Stimulated activated CD8-positive, alpha-beta memory T cell treated with anti-CD3 and anti-CD28 coated beads, Interleukin-12 subunit alpha, Interleukin-12 subunit beta, amount 100 ng/mL, for 24 hours (primary cell): ENCODE data around the gene ZNF608.

Experiments
- DNase-seq: peaks from one replicate; pipeline ENCODE4 v3.0.0-alpha.2; 2020; ENCODE audit errors: extremely low read depth

The ZNF608 gene

DNA sequence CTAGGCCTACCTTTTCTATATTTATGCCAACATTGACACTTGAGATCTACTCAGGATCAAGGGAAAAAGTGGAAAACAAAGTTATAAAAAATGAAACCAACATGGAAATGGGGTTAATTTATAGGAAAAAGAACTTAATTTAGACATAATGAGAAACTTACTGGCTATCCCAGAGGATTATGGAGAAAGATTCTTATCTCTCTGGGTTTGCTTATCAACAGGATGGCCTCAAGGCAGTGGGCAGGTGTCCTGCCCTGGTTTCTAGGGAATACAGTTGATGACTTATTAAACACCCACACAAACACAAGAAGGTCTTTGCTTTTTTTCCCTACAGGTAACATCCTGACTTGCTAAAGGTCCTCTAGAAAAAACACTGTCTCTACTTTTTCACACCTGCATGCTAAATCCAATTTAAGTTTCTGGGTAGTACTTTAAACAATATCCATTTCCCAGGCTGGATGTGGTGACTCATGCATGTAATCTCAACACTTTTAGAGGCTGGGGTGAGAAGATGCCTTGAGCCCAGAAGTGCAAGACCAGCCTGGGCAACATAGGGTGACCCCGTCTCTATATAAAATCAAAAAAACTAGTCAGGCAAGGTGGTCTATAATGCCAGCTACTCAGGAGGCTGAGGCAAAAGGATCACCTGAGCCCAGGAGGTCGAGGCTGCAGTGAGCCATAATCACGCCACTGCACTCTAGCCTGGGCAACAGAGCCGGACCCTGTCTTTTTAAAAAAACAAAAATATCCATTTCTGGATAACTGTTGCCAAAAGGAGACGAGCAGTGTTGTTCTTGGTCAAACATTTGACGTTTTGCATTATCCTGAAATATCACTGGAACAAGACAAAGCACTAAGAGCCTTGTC is 6.6 kb upstream of the ZNF608 start:
- no peak for DNase-seq

DNA sequence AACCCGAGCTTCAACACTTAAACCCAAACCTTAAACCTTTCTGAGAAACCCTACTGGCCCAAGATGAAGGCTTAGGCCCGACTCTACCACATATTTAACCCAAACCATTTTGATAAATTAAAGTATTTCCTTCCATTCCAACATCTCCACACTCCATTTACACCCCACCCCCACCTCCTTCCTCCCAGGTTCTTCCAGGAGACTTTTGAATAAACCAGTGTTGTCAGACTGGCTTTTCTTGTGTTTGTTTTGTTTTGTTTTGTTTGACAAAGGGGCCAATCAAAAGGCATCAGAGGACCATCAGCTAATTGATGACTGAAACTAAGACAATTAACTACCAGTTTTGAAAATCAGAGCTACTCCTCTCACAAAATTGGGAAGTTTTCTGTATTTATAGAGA is 4.6 kb upstream of the ZNF608 start:
- DNase-seq: no peak

DNA sequence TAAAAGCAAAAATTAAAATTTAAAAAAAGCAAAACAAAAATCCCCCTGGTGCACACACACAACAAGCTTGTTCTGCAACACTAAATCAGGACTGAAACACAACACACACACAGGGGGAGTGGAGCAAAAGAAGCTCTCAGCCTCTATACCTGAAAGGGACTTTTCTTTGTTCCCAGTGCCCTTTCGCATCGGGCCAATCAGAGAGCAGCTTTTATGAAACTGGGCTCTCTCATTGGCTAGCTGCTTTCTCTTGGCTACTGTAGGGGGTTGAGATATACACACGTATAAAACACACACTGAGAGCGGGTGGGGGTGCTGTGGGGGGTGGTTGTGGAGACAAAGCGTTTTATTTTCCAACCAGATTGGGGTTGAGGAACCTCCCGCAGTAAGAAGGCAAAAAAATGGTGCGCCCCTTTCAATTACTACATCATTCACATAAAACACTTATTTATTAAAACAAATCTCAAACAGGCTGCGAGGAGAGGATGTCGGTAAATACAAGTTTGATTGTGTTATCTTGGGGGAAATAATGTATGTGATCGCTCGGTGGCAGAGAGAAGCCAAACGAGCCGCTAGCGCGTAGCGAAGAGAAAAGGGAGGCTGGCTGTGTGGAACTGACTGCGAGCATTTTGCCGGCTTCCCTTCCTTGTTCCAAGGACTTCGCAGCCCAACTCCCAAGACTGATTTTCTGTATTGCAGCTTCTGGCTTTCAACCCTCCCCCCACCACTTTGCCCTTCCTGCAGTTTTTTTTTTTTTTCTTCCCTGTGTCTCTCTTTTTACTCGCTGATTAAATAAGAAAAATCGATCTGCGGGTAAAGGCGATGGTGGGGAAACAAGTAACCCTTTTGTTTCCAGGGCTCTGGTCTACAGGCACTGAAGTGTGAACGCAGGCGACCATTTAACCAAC is 2.5 kb upstream of the ZNF608 start:
- no peak for DNase-seq

DNA sequence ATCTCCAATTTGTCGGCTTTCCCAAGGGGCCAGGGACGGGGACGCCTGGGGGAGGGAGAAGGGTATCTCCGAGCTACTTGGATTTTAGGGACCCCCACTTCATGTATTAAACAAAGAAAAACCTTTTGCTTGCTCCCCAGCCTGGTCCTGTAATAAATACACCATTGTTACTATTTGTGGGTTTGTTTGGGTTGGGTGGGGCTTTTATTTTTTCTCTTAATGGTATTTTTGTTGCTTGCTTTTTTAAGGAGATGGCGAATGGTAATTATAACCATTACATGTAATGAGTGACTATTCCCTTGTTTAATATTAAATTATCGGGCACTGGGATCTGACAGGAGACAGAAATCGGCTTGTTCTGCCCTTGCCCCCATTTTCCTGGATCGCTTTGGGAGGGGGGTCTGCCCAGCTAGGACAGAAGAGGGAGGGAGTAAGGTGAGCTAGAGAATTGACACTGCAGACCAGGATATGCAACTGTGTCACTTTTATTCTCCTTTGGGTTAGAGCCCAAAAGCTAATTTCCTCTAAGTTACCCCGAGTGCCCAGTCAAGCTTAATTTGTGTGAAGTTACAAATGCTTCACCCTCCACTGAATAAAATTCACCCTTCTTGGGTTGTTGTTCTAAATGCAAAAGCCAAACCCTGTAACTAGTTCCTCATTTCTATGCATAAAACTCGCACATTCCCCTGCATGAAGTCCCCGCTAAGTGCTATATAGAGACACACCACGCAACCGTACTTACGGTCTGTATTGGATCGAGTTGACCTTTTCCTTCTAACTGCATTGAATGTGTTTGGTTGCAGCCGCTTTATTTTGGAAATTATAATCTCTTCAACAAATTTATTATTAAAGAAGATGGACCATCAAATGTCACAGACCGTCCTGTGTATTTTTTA is 1.6 kb upstream of the ZNF608 start:
- DNase-seq: no peak

- DNase-seq: no peak
Observed at GRCh38 chr5:124746916-124747790, 714 bp upstream of the ZNF608 start.

GRCh38 chr5:124745007-124745927 is 1.2 kb downstream of the ZNF608 start:
- no peak for DNase-seq

DNA sequence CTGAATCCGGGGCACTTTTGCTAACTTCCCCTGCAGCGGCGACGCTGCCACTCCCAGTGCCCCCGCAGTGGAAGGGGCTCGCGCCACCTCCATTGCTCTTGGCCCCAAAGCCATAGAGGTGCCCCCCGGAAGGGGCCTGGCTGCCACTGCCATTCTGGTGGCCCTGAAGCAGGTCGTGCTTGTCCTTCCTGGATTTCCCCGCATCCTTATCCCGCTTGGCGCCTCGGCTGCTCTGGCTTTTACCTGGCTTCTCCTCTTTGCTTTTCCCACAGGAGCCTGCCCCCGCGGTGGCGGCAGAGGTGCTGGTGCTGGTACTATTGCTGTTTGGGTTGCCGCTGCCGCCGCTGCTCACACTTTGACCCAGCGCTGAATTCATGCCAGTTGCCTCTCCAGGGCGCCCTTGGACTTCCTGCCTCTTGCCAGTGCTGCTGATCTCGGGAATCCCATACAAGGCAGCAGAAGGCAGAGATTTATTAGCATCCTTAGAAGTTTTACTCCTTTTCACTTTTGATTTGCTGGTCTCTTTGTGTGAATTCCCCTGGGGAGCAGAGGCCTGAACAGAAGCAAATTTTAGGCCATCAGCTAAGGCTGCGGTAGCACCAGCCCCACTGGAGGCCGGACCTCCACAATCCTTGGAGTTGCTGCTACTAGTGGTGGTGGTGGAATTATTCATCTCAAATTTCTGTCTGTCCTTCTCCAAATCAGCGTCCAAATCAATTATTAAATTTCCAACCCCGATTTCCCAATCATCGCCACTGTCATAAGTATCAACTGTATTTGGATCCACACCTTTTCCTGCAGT is 2.1 kb downstream of the ZNF608 start:
- DNase-seq: no peak

GRCh38 chr5:124743602-124744169 is 2.8 kb downstream of the ZNF608 start:
- no peak for DNase-seq

- DNase-seq: no peak
Observed at GRCh38 chr5:124742983-124743601, 3.3 kb downstream of the ZNF608 start.

DNA sequence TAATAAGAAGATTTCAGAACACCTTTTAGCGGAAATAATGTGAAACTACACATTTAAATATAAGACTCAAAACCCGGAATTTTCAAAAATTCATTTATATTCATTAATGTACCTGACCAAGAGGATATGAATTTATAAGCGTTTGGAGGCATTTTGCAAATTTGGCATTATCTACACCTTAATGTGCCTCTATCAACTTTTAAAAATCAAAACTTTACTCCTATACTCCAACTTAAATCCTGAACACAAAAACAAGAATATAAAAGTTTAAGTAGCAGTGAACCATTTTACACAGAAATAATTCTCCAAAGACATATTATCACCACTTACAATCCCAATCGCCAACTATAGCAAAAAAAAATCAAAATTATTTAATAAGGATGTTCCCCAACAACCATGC is 3.9 kb downstream of the ZNF608 start:
- DNase-seq: no peak

GRCh38 chr5:124741711-124742496 is 4.5 kb downstream of the ZNF608 start:
- DNase-seq: no peak

DNA sequence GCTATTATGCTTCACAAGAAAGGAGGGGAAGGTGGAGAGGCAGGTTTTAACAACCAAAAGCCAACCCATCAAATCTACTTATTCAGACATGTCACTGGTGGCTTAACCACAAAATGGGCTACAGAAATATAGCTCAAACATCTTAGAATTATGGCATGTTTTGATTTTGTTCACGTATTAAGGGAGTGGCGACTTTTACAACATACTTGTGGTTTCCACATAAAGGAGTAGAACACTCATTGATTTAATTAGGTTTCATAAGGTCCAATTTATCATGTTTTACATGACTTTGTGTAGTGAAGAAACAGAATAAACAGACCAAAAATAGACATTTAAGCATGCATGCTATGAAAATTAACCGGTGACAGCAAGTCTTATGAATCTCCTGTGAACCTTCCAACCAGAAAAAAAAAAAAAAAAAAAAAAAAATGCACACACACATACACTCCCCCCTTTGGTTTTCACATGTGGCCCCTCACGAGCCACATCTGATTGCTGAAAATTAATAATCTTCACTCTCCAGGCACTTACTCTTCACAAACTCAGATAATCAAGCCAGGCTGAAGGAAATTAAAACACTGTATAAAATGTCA is 5.4 kb downstream of the ZNF608 start:
- no peak for DNase-seq

GRCh38 chr5:124740071-124740470 is 6.4 kb downstream of the ZNF608 start:
- DNase-seq: no peak

DNA sequence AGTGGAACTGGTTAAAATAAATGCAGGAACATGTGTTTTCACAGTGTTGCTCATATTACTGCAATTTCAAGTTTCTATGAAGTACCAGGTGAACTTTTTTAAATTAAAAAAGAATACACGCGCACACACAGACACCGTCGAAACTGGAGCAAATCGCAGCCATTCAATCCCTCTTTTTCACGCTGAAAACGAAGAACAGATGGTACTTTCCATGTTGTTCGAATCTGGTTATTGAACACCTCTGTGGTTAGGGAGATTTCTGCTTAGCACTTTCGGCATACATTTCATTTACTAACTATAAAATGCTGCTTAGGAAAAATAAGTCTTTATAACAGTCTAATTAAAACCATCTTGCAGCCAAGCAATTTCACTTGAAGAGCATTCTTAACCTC is 6.8 kb downstream of the ZNF608 start:
- DNase-seq: no peak

DNA sequence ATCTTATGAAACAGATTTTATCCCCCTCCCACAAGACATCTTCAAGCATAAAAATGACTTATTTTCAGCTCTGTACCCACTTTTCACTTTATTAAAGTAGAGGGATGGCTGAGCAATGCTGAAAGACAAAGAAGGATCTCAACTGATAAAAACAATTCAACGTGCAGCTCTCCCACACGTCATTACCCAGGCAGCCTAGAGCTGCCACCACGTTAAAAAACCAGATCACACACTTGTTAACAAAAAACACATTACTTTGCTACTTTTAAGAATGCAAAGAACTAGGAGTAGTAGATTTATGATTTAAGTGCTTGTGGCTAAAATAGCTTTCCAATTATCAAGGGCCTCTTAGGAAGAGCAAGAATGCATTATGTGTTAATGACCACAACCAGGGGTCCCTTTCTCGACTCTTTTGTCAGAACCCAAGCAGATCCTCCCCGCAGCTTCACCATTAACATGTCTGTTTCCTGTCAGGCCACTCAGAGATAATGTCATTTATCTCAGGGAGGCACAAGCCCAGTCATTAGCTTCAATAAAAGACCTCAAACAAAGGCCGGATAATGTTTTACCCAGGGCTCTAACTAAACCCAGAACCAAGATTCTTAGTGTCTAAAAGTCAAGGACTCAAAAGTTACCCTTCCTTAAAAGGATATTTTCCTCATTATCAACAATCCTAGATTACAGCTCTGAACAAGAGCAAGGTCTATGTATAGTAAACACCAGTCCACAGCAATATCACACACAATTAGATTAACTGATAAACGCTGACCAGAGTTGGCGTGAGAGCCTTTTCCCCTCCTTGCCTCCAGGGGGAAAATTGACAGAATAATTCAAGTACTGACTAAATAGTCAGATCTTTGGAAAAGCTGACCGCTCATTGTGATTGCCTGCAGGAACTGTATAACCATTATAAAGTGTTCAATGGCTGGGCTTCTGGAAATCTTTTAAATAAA is 7.5 kb downstream of the ZNF608 start:
- no peak for DNase-seq

DNA sequence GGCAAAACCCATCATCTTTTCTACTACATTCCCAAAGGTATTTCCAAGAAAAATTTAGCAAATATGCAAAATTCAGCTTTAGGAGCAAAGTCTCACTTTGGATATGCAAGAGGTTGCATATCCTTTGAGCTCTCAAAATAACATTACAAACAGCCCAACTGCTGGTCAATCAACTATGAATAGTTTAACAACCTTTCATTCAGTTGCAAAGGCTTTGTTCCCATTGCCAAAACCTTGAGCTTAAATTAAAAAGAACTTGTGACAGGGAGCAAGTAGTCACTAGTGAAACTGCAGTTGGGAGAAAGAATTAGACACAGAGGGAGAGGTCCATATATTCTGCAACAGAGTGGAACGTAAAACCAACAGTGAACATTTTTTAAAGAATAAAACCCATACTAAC is 8.8 kb downstream of the ZNF608 start:
- no peak for DNase-seq
